WTC11 (cell line): ENCODE results near the gene ERC1. TPM values are rescaled to one million over a fixed set of nuclear protein-coding genes. Genes with fewer than 3 reads are reported as not detected.

Source experiments
- ATAC-seq: fragments of 200-7000 bp; cut with Tn5 transposase; 2 replicates; pipeline ENCODE4 v1.10.0; 2021; ENCODE audit warnings: mild to moderate bottlenecking, moderate library complexity
- CTCF ChIA-PET: fragments of 300-600 bp; sonication (Branson Sonifier 250); formaldehyde crosslinking; loops from one replicate; lab custom pipeline; 2021; ENCODE audit warnings: antibody characterized with exemption; lab: Charles Lee
- POLR2A ChIA-PET: fragments of 350-600 bp; sonication (Branson Sonifier 250); formaldehyde crosslinking; loops from one replicate; lab custom pipeline; 2021; ENCODE audit warnings: antibody characterized with exemption; lab: Charles Lee
- DNase-seq: peaks from one replicate; pipeline ENCODE4 v3.0.0; 2021; ENCODE audit warnings: low spot score
- H3K27ac Mint-ChIP-seq: 2 replicates; pipeline ENCODE4 v1.8.0; 2021; ENCODE audit warnings: mixed read lengths
- H3K27me3 Mint-ChIP-seq: 2 replicates; pipeline ENCODE4 v1.8.0; 2021; ENCODE audit warnings: low read depth, mild to moderate bottlenecking, moderate library complexity, mixed read lengths
- H3K36me3 Mint-ChIP-seq: 2 replicates; pipeline ENCODE4 v1.8.0; 2021; ENCODE audit warnings: mixed read lengths
- H3K4me1 Mint-ChIP-seq: 2 replicates; pipeline ENCODE4 v1.8.0; 2022; ENCODE audit warnings: mixed read lengths
- H3K4me3 Mint-ChIP-seq: 2 replicates; pipeline ENCODE4 v1.8.0; 2021; ENCODE audit warnings: mild to moderate bottlenecking, moderate library complexity, mixed read lengths
- H3K9me3 Mint-ChIP-seq: 2 replicates; pipeline ENCODE4 v1.8.0; 2021; ENCODE audit warnings: mixed read lengths
- CREB1 ChIP-seq: sonication (generic); formaldehyde crosslinking; IDR thresholded peaks from 2 replicates; pipeline ENCODE4 v1.8.0; 2023; ENCODE audit warnings: mild to moderate bottlenecking, missing genetic modification reagents
- CREM ChIP-seq: sonication (generic); formaldehyde crosslinking; IDR thresholded peaks from 2 replicates; pipeline ENCODE4 v1.8.1; 2022; ENCODE audit warnings: mild to moderate bottlenecking, missing genetic modification reagents, moderate library complexity
- ELF4 ChIP-seq: sonication (generic); formaldehyde crosslinking; IDR thresholded peaks from 2 replicates; pipeline ENCODE4 v1.8.1; 2022; ENCODE audit warnings: low read depth, mild to moderate bottlenecking, moderate library complexity, missing genetic modification reagents
- FOXJ3 ChIP-seq: sonication (generic); formaldehyde crosslinking; IDR thresholded peaks from 2 replicates; pipeline ENCODE4 v1.9.0; 2021; ENCODE audit warnings: missing genetic modification reagents, mild to moderate bottlenecking, borderline replicate concordance
- JAZF1 ChIP-seq: fragments of 250-450 bp; sonication (Bioruptor Pico); IDR thresholded peaks from 2 replicates; pipeline ENCODE4 v1.9.0; 2021; ENCODE audit warnings: moderate library complexity, mild to moderate bottlenecking, inconsistent platforms
- NFATC4 ChIP-seq: fragments of 250-450 bp; sonication (Bioruptor Pico); IDR thresholded peaks from 2 replicates; pipeline ENCODE4 v1.9.0; 2021; ENCODE audit warnings: mild to moderate bottlenecking
- NR1H2 ChIP-seq: sonication (generic); formaldehyde crosslinking; IDR thresholded peaks from 2 replicates; pipeline ENCODE4 v1.9.0; 2021; ENCODE audit warnings: mild to moderate bottlenecking, moderate library complexity, missing genetic modification reagents
- OVOL2 ChIP-seq: fragments of 250-450 bp; sonication (Bioruptor Pico); IDR thresholded peaks from 2 replicates; pipeline ENCODE4 v1.9.0; 2021; ENCODE audit warnings: mild to moderate bottlenecking, borderline replicate concordance
- ZBTB21 ChIP-seq: sonication (generic); formaldehyde crosslinking; IDR thresholded peaks from 2 replicates; pipeline ENCODE4 v1.8.1; 2023; ENCODE audit warnings: mild to moderate bottlenecking, missing genetic modification reagents, borderline replicate concordance
- ZNF121 ChIP-seq: sonication (generic); formaldehyde crosslinking; IDR thresholded peaks from 2 replicates; pipeline ENCODE4 v1.8.0; 2023; ENCODE audit warnings: missing genetic modification reagents
- total RNA-seq: library from RNA; stranded (reverse); gene quantifications from 3 replicates; pipeline ENCODE4 v1.2.3, GENCODE V29; 2021
- TF ChIP-seq, protein P1 (sequence below): sonication (generic); formaldehyde crosslinking; IDR thresholded peaks from 2 replicates; pipeline ENCODE4 v1.8.1; 2023; ENCODE audit warnings: mild to moderate bottlenecking, missing genetic modification reagents, borderline replicate concordance
- TF ChIP-seq, protein P2 (sequence below): sonication (generic); formaldehyde crosslinking; conservative IDR thresholded peaks from 2 replicates; pipeline ENCODE4 v1.8.1; 2022; ENCODE audit warnings: mild to moderate bottlenecking, missing genetic modification reagents
- TF ChIP-seq, protein P3 (sequence below): fragments of 250-450 bp; sonication (Bioruptor Pico); IDR thresholded peaks from 2 replicates; pipeline ENCODE4 v1.9.0; 2021; ENCODE audit warnings: mild to moderate bottlenecking
- TF ChIP-seq, protein P4 (sequence below): sonication (generic); formaldehyde crosslinking; IDR thresholded peaks from 2 replicates; pipeline ENCODE4 v1.8.0; 2022; ENCODE audit warnings: mild to moderate bottlenecking, missing genetic modification reagents
- TF ChIP-seq, protein P5 (sequence below): fragments of 250-450 bp; sonication (Bioruptor Pico); IDR thresholded peaks from 2 replicates; pipeline ENCODE4 v1.8.0; 2021; ENCODE audit warnings: mild to moderate bottlenecking
- TF ChIP-seq, protein P6 (sequence below): fragments of 250-450 bp; sonication (Bioruptor Pico); IDR thresholded peaks from 2 replicates; pipeline ENCODE4 v1.9.0; 2021; ENCODE audit warnings: mild to moderate bottlenecking
- TF ChIP-seq, protein P7 (sequence below): fragments of 250-450 bp; sonication (Bioruptor Pico); IDR thresholded peaks from 2 replicates; pipeline ENCODE4 v2.1.2; 2022; ENCODE audit warnings: mild to moderate bottlenecking, moderate library complexity

The ERC1 gene
- total RNA-seq, 1 experiment from 2014 or later: 47.5 TPM

DNA sequence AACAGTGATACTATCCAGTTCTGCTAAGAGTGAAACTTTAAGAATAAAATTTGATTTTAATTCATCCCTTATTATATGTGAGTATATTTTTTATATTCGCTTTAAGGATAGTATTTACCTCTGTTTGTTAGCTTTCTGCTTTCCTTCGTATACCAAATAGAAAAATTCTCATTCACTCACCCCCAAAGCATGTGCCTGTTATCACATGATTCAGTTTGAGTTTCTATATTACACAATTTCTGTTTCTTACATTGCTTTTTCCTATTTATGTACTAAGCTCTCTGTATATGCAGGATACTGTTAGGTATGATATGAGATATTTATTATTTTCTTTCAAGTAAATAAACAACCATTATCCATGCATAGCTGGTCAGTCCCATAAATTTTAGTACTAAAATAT, 328.2 kb downstream of the ERC1 start (continued):
- TF ChIP-seq, protein P1, sequence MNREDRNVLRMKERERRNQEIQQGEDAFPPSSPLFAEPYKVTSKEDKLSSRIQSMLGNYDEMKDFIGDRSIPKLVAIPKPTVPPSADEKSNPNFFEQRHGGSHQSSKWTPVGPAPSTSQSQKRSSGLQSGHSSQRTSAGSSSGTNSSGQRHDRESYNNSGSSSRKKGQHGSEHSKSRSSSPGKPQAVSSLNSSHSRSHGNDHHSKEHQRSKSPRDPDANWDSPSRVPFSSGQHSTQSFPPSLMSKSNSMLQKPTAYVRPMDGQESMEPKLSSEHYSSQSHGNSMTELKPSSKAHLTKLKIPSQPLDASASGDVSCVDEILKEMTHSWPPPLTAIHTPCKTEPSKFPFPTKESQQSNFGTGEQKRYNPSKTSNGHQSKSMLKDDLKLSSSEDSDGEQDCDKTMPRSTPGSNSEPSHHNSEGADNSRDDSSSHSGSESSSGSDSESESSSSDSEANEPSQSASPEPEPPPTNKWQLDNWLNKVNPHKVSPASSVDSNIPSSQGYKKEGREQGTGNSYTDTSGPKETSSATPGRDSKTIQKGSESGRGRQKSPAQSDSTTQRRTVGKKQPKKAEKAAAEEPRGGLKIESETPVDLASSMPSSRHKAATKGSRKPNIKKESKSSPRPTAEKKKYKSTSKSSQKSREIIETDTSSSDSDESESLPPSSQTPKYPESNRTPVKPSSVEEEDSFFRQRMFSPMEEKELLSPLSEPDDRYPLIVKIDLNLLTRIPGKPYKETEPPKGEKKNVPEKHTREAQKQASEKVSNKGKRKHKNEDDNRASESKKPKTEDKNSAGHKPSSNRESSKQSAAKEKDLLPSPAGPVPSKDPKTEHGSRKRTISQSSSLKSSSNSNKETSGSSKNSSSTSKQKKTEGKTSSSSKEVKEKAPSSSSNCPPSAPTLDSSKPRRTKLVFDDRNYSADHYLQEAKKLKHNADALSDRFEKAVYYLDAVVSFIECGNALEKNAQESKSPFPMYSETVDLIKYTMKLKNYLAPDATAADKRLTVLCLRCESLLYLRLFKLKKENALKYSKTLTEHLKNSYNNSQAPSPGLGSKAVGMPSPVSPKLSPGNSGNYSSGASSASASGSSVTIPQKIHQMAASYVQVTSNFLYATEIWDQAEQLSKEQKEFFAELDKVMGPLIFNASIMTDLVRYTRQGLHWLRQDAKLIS (CRISPR knock-in tag): no peak
- TF ChIP-seq CREB1 (CRISPR knock-in tag) (no peak), NFATC4 (no peak), JAZF1 (no peak)
- TF ChIP-seq, protein P2, sequence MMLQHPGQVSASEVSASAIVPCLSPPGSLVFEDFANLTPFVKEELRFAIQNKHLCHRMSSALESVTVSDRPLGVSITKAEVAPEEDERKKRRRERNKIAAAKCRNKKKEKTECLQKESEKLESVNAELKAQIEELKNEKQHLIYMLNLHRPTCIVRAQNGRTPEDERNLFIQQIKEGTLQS: no peak
- TF ChIP-seq, protein P3, sequence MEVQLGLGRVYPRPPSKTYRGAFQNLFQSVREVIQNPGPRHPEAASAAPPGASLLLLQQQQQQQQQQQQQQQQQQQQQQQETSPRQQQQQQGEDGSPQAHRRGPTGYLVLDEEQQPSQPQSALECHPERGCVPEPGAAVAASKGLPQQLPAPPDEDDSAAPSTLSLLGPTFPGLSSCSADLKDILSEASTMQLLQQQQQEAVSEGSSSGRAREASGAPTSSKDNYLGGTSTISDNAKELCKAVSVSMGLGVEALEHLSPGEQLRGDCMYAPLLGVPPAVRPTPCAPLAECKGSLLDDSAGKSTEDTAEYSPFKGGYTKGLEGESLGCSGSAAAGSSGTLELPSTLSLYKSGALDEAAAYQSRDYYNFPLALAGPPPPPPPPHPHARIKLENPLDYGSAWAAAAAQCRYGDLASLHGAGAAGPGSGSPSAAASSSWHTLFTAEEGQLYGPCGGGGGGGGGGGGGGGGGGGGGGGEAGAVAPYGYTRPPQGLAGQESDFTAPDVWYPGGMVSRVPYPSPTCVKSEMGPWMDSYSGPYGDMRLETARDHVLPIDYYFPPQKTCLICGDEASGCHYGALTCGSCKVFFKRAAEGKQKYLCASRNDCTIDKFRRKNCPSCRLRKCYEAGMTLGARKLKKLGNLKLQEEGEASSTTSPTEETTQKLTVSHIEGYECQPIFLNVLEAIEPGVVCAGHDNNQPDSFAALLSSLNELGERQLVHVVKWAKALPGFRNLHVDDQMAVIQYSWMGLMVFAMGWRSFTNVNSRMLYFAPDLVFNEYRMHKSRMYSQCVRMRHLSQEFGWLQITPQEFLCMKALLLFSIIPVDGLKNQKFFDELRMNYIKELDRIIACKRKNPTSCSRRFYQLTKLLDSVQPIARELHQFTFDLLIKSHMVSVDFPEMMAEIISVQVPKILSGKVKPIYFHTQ (CRISPR knock-in tag): no peak

DNA sequence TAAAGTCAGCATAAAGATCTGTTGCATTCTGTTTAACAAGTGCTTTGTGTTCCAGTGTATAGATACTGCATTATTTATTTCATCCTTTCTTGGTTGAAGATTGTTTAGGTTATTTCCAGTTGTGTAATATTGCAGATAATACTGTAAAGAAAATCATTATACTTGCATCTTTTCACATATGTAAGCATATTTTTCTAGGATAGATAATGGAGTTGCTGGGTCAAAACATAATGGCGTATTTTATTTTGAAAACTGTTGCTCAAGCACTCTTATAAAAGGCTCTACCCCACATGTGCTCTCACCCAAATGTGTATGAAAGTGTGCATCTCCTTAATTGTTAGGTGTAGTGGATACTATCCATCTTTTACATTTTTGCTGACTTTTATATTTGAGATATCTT, 329.0 kb downstream of the ERC1 start:
- H3K27ac Mint-ChIP-seq: no peak overlapping the region
- ATAC-seq (no peak), DNase-seq (no peak)
- no peak overlapping the region for H3K4me3 Mint-ChIP-seq
- H3K4me1 Mint-ChIP-seq: peaks cover 11% of the 10 kb centered on the region
- ChIA-PET POLR2A (no interaction called here), CTCF (no interaction called here)
- H3K27me3 Mint-ChIP-seq: no peaks in the 10 kb centered on the region
- H3K36me3 Mint-ChIP-seq: peaks cover 8% of the 10 kb centered on the region
- peaks cover under 1% of the 10 kb centered on the region; the same call in 1 of the 2 replicates for H3K9me3 Mint-ChIP-seq
- TF ChIP-seq, protein P4, sequence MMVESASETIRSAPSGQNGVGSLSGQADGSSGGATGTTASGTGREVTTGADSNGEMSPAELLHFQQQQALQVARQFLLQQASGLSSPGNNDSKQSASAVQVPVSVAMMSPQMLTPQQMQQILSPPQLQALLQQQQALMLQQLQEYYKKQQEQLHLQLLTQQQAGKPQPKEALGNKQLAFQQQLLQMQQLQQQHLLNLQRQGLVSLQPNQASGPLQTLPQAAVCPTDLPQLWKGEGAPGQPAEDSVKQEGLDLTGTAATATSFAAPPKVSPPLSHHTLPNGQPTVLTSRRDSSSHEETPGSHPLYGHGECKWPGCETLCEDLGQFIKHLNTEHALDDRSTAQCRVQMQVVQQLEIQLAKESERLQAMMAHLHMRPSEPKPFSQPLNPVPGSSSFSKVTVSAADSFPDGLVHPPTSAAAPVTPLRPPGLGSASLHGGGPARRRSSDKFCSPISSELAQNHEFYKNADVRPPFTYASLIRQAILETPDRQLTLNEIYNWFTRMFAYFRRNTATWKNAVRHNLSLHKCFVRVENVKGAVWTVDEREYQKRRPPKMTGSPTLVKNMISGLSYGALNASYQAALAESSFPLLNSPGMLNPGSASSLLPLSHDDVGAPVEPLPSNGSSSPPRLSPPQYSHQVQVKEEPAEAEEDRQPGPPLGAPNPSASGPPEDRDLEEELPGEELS (CRISPR knock-in tag): no peak
- no peak for TF ChIP-seq ELF4 (CRISPR knock-in tag)
- no peak for TF ChIP-seq CREM (CRISPR knock-in tag)
- TF ChIP-seq FOXJ3 (CRISPR knock-in tag): no peak
- TF ChIP-seq, protein P5, sequence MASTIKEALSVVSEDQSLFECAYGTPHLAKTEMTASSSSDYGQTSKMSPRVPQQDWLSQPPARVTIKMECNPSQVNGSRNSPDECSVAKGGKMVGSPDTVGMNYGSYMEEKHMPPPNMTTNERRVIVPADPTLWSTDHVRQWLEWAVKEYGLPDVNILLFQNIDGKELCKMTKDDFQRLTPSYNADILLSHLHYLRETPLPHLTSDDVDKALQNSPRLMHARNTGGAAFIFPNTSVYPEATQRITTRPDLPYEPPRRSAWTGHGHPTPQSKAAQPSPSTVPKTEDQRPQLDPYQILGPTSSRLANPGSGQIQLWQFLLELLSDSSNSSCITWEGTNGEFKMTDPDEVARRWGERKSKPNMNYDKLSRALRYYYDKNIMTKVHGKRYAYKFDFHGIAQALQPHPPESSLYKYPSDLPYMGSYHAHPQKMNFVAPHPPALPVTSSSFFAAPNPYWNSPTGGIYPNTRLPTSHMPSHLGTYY (CRISPR knock-in tag): no peak
- TF ChIP-seq ZBTB21: no peak
- TF ChIP-seq, protein P1 (CRISPR knock-in tag): no peak
- TF ChIP-seq, protein P6, sequence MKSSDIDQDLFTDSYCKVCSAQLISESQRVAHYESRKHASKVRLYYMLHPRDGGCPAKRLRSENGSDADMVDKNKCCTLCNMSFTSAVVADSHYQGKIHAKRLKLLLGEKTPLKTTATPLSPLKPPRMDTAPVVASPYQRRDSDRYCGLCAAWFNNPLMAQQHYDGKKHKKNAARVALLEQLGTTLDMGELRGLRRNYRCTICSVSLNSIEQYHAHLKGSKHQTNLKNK (CRISPR knock-in tag): no peak
- no peak for TF ChIP-seq ZNF121 (CRISPR knock-in tag)
- no peak for TF ChIP-seq OVOL2 (CRISPR knock-in tag)
- TF ChIP-seq, protein P7, sequence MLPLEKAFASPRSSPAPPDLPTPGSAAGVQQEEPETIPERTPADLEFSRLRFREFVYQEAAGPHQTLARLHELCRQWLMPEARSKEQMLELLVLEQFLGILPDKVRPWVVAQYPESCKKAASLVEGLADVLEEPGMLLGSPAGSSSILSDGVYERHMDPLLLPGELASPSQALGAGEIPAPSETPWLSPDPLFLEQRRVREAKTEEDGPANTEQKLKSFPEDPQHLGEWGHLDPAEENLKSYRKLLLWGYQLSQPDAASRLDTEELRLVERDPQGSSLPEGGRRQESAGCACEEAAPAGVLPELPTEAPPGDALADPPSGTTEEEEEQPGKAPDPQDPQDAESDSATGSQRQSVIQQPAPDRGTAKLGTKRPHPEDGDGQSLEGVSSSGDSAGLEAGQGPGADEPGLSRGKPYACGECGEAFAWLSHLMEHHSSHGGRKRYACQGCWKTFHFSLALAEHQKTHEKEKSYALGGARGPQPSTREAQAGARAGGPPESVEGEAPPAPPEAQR (CRISPR knock-in tag): no peak
- TF ChIP-seq NR1H2 (CRISPR knock-in tag): no peak
- TF ChIP-seq, protein P3 (CRISPR knock-in tag): no peak
